Measurements from ENCODE around the gene LIPE.

LIPE gene

GRCh38 chr19:42409477-42409876, 17.7 kb downstream of the LIPE start:
- no peak for DNase-seq

DNA sequence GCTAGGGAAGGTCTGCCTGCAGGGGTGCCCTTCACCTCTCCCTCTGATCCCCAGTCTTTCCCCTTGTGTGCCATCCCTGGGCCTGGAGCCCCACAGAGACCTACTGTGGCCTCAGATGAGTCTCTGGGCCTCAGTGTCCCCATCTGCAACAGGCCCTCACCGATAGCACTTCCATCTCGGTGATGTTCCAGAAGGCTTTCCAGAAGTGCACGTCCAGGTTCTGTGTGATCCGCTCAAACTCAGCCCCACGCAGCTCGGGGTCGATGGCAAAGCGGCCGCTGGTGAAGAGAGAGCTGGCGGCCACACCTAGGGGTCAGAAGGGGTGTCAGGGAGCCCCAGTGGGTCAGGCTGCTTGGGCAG, 19.4 kb downstream of the LIPE start:
- no peak for DNase-seq

DNA sequence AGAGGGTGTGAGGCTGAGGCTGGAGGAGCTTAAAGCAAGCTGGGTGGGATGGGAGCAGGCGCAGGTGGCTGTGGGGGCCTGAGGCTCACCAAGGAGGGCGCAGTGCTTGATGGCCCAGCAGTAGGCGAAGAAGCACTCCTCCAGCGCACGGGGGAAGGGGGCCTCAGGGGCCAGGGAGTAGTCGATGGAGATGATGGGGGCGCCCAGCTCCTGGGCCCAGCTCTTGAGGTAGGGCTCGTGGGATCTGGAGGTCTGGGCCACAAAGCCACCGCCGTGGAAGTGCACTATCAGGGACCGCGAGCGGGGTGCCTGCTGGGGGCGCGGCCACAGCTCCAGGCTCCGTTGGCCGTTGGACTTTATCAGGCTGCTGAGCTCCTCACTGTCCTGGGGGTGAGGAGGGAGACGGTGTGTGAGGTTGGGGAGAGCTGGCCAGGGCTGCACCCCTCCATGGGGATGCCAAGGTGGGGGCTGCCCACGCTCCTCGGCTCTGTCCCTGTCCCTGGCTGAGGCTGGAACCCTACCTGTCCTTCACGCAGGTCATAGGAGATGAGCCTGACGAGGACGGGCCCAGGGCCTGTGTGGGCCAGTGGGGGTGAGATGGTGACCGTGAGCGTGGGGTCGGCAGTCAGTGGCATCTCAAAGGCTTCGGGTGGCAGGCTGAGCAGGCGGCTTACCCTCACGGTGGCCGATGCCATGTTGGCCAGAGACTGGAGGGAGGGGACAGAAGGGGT, 19.9 kb downstream of the LIPE start:
- no peak for DNase-seq

DNA sequence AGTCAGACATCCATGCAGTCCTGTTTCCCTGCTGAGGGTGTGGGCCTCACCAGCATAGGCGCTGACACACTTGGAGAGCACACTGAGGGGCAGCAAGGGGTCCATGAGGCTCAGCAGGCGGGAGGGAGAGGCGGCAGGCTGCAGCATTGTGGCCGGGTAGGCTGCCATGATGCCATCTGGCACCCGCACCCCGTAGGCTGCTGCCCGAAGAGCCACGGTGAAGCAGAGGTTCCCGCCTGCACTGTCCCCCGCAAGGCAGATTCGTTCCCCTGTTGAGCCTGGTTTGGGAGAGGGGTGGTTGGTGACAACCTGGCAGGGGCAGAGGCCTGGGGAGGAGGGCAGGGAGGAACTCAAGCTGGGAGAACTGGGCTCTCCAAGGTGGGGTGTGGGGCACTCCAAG, 21.1 kb downstream of the LIPE start:
- no peak for DNase-seq

DNA sequence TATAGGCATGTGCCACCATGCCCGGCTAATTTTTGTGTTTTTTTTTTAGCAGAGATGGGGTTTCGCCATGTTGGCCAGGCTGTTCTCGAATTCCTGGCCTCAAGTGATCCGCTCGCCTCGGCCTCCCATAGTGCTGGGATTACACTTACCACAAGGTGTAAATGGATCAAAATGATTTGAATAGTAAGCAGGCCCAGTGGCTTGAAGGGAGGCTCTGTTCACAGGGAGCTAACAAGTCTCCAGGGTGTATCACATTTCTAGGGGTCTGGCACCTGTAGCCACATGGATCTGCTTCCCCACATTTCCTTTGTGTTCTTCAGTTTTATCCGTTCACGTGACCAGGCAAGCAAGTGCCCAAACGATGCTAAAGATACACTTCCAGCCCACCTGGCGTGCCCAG, 23.6 kb downstream of the LIPE start:
- no peak for DNase-seq

GRCh38 chr19:42402376-42403116, 24.6 kb downstream of the LIPE start:
- no peak for DNase-seq

GRCh38 chr19:42401365-42402303, 25.6 kb downstream of the LIPE start:
- peak; percentile 67 for DNase-seq

DNA sequence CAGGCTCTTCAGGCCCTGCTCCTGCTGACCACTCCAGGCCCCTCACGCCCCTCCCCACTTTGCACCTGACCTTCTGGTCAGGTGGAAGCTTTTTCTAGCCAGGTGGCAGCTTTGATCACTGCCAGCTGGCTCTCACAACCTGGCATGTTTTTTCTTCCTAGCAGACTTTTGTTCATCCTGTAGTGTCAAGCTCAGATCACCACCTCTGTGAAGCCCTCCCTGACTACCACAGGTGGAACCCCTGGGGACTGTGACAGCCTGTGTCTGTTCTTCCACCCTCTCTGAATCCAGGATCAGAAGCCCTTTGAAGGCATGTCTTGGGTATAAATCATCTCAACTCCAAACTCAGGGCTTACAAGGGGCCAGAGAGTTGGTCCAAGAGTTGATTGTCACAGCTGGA, 26.8 kb downstream of the LIPE start:
- DNase-seq: no peak

GRCh38 chr19:42397263-42398166, 29.7 kb downstream of the LIPE start:
- no peak for DNase-seq

- DNase-seq: peak; percentile 98
Measured at GRCh38 chr19:42396381-42397262, 30.6 kb downstream of the LIPE start.

DNA sequence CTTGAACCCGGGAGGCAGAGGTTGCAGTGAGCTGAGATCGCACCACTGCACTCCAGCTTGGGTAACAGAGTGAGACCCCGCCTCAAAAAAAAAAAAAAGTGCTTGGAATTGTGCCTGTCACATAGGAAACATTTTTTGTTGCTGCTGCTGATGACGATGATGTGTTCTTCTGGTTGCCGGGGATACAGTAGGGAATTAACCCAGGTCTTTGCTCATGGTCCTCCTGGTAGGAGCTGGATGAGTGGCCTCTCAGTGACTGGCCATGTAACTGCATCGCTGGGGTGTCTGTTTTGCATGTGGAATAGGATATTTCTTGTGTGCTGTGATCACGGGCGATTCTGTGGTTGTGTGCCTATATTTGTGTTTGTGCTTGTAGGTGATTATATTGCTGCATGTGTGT, 32.4 kb downstream of the LIPE start:
- no peak for DNase-seq

DNA sequence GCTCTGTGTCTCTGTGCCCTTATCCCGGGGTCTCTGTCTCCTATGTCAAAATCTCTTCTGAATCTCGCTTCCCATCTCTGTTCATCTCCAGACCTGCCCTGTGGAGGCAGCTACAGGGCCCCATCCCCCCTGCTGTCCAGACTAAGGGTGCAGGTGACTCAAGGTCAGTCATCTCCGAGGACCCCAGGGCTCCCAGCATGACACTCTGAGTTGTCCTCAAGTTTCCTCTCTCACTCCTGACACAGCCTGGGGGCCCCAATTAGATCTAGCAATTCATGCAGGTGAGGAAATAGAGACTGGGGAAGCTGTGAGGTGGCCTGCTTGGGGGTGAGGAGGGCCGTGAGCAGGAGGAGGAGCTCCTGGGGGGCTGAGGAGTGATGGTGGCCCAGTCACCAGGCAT, 35.0 kb downstream of the LIPE start:
- DNase-seq: no peak

GRCh38 chr19:42389899-42390298, 37.3 kb downstream of the LIPE start, which contains the start of gene CNFN:
Gene CNFN, minus strand, starts transcription at chr19:42390297. Its CDS starts 1,260 bp downstream, at chr19:42389037.
- DNase-seq: no peak

DNA sequence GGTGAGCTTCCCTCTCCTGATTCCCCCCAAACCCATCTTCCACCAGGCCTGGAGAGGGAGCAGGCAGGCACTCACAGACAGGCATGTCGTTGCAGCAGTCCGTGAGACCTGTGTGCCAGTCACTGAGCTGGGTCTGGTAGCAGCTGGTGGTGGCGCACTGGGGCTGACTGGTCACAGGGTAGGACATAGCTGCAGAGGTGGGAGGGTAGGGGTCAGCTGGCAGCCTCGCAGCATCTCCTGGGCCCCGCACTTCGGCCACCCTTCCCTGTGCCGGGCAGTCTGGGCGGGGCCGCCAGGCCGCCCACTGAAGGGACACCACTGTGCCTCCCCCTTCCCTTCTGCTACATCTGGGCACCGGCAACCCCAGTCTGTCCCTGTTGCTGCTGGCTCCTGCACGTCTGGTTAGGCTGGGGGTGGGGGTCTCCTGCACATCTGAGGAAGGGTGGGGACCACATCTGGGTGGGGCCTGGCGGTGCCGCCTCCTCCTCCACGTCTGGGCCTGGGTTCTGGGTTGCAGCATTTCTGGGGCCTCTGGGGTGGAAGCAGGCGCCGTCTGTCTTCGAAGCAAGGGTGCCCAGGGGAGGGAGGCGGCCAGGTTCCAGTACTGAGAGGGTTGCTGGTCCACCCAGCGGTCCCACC, 38.2 kb downstream of the LIPE start:
- no peak for DNase-seq

DNA sequence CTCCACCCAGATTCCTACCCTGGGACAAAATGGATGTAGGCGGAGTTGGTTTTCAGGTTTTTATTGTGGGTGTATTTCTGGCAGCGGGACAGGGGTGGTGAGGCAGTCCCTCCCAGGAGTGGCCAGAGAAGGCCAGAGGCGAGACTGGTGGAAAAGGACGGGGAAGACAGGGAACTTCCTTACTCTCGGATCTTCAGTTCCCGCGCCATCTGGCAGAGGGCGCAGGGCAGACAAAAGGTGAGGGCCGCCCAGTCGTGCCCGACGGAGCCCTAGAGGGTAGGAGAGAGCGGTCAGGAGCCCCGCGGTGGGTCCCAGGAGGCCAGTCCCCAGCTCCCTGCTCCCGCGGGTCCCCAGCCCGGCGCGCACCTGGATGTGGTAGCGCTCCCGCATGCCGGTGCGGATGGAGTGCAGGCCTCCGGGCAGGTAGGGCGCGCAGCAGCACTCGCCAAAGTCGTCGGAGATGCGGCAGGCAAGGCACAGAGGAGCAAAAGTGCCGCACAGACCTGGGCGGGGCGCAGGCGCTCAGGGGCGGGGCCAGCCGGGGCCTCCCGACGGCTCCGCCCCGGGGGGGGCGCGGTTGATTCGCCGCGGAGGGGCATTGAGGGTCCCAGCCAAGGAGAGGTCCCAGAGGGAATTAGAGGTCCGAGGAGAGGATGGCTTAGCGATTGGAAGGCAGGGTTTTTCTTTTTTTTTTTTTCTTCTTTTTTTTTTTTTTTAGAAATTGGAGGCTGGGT, 40.0 kb downstream of the LIPE start:
- DNase-seq: peak; percentile 62

DNA sequence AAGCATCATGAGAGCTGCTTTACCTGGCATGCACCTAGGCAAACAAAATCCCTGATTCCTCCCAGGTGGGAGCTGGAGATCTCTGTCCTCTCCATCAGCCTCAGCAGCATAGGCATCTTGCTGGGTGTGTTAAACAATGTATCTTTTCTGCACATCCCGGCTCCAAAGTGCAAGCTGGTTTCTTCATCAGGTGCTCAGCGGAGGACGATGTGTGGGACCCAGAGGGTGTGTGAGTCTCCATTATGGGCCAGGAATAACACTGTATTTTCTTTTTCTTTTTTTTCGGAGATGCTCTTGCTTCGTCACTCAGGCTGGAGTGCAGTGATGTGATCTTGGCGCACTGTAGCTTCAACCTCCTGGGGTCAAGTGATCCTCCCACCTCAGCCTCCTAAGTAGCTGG, 47.0 kb downstream of the LIPE start:
- no peak for DNase-seq

DNA sequence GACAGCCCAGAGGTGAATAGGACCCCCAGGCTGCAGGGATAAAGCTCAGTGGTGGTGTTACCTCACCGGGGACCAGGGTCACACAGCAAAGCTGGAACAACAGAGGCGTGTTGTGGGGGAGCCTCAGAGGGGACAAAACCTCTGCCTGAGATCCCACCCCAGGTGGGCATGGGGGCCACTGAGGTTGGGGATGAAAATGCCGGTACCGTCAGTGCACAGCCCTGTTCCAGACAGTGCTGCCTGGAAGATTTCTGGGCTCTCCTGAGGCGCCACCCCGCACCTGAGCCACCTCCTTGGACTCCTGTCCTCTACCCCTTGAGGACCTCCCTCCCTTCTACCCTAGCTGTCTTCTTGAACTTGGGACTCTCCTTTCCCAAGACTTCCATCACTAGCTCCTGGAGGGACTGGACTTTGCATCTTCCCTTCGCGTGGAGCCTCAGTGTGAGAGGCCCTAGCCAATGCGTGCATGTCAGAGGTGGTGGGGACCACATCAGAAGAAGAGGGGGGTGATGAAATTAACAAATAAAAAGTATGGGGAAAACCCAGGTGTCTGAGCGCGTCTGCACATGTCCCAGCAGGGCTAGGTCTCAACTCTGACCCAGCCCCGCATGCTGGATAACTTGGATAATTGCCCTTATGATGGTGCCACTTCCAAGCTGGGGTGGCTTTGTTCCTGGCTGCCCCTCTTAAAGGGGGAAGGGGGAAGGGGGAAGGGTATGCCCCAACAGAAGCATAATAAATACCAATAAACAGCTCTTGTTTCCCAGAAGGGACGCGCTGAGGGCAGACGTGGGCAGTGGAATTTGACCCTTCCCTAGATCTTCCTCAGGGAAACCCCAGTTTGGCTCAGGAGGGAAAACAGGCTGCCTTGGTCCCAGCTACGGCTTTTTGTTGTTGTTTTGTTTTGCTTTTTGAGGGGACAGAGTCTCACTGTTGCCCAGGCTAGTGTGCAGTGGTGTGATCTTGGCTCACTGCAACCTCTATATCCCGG, 48.7 kb downstream of the LIPE start:
- no peak for DNase-seq

DNA sequence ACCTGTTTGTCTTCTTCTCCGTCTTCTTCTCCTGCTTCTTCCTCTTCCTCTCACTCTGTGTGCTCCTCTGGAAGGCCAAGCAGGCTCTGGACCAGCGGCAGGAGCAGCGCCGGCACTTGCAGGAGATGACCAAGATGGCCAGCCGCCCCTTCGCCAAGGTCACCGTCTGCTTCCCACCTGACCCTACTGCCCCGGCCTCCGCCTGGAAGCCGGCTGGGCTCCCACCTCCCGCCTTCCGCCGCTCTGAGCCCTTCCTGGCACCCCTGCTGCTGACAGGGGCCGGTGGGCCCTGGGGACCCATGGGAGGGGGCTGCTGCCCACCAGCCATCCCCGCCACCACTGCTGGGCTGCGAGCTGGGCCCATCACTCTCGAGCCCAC, 51.0 kb downstream of the LIPE start:
- no peak for DNase-seq

All from stimulated activated CD4-positive, alpha-beta T cell treated with anti-CD3 and anti-CD28 coated beads, Interleukin-1b, Interleukin-23, amount 100 ng/mL, for 48 hours (primary cell).